ENCODE results near the gene ZBTB47. TPM values are rescaled to one million over a fixed set of nuclear protein-coding genes. Genes with fewer than 3 reads are reported as not detected.

Gene ZBTB47
- total RNA-seq, 5 donors from 2014 or later (not counting 1 experiment from before 2014, with no cell fraction given): 0.53 to 1.2 (median 0.98) TPM

GRCh38 chr3:42712688-42713372 is 59.3 kb downstream of the ZBTB47 start:
- WGBS (ENCODE audit: insufficient coverage): 67% methylated on average over 2 of the region's 5 CpGs
- Histone ChIP-seq H3K27me3 (replicated peaks in 1 of 2; ENCODE audit: control insufficient read depth in 2 of 2, extremely low read depth in 1 of 2, insufficient read depth in 2 of 2, low read length in 1 of 2) (peaks cover 0 to 34% of the 10 kb centered on the region in 2 experiments), H3K9me3 (no peaks in the 10 kb centered on the region), H3K4me3 (ENCODE audit: control insufficient read depth in 1 of 2, extremely low read depth in 1 of 2, low read length in 1 of 2) (no peak overlapping the region), H3K27ac (ENCODE audit: low read length) (no peak overlapping the region), H3K4me1 (ENCODE audit: control insufficient read depth in 1 of 2, extremely low read depth in 1 of 2, insufficient read depth in 2 of 2, low read length in 2 of 2) (no peaks in the 10 kb centered on the region), H3K36me3 (ENCODE audit: control insufficient read depth in 2 of 2, extremely low read depth in 1 of 2, insufficient read depth in 1 of 2, low read length in 1 of 2) (no peaks in the 10 kb centered on the region)
- H3K9me3 Mint-ChIP-seq: no peaks in the 10 kb centered on the region
- H3K27me3 Mint-ChIP-seq: peaks cover 5 to 6% of the 10 kb centered on the region in 2 donors
- peak in 2 of 35 experiments; percentile 9 to 10 for DNase-seq
- H3K4me1 Mint-ChIP-seq: no peaks in the 10 kb centered on the region
- CTCF ChIA-PET: no interaction called here
- H3K4me3 Mint-ChIP-seq: no peak overlapping the region
- POLR2A ChIA-PET: no interaction called here
- H3K36me3 Mint-ChIP-seq: no peaks in the 10 kb centered on the region
- H3K27ac Mint-ChIP-seq: no peak overlapping the region
- no peak for ATAC-seq (replicated peaks in 1 of 4)

GRCh38 chr3:42713747-42714146 is 60.2 kb downstream of the ZBTB47 start:
- H3K36me3 ChIP-seq (ENCODE audit: control insufficient read depth in 2 of 2, extremely low read depth in 1 of 2, insufficient read depth in 1 of 2, low read length in 1 of 2): no peaks in the 10 kb centered on the region
- no peaks in the 10 kb centered on the region for H3K9me3 ChIP-seq
- no peaks in the 10 kb centered on the region for H3K36me3 Mint-ChIP-seq
- ATAC-seq (replicated peaks in 1 of 4): no peak
- no peak overlapping the region for H3K4me3 ChIP-seq (ENCODE audit: control insufficient read depth in 1 of 2, extremely low read depth in 1 of 2, low read length in 1 of 2)
- peaks cover 0 to 26% of the 10 kb centered on the region in 2 experiments for H3K27me3 ChIP-seq (replicated peaks in 1 of 2; ENCODE audit: control insufficient read depth in 2 of 2, extremely low read depth in 1 of 2, insufficient read depth in 2 of 2, low read length in 1 of 2)
- POLR2A ChIA-PET: interaction anchor here in 1 of 2 donors (0.6 kb wide), 1 partner anchor 113 kb away, joined by 3 read pairs; no protein-coding TSS in a partner anchor
- no peak overlapping the region for H3K27ac ChIP-seq (ENCODE audit: low read length)
- no peaks in the 10 kb centered on the region for H3K4me1 Mint-ChIP-seq
- CTCF ChIA-PET: no interaction called here
- H3K27ac Mint-ChIP-seq: no peak overlapping the region
- WGBS (ENCODE audit: insufficient coverage): 80% methylated on average over 1 of the region's 2 CpGs
- H3K9me3 Mint-ChIP-seq: no peaks in the 10 kb centered on the region
- no peaks in the 10 kb centered on the region for H3K4me1 ChIP-seq (ENCODE audit: control insufficient read depth in 1 of 2, extremely low read depth in 1 of 2, insufficient read depth in 2 of 2, low read length in 2 of 2)
- peaks cover 5 to 6% of the 10 kb centered on the region in 2 donors for H3K27me3 Mint-ChIP-seq
- H3K4me3 Mint-ChIP-seq: no peak overlapping the region
- DNase-seq: no peak

- ATAC-seq (replicated peaks in 1 of 4) (no peak), DNase-seq (no peak)
- H3K27me3 ChIP-seq (replicated peaks in 1 of 2; ENCODE audit: control insufficient read depth in 2 of 2, extremely low read depth in 1 of 2, insufficient read depth in 2 of 2, low read length in 1 of 2): peaks cover 0 to 22% of the 10 kb centered on the region in 2 experiments
- 90% methylated on average over 3 of the region's 4 CpGs for WGBS (ENCODE audit: insufficient coverage)
- Mint-ChIP-seq H3K27me3 (peaks cover under 1 to 1% of the 10 kb centered on the region in 2 donors), H3K9me3 (no peaks in the 10 kb centered on the region), H3K4me1 (no peaks in the 10 kb centered on the region), H3K36me3 (no peaks in the 10 kb centered on the region), H3K4me3 (no peak overlapping the region), H3K27ac (no peak overlapping the region)
- no peaks in the 10 kb centered on the region for H3K36me3 ChIP-seq (ENCODE audit: control insufficient read depth in 2 of 2, extremely low read depth in 1 of 2, insufficient read depth in 1 of 2, low read length in 1 of 2)
- H3K4me1 ChIP-seq (ENCODE audit: control insufficient read depth in 1 of 2, extremely low read depth in 1 of 2, insufficient read depth in 2 of 2, low read length in 2 of 2): no peaks in the 10 kb centered on the region
- H3K4me3 ChIP-seq (ENCODE audit: control insufficient read depth in 1 of 2, extremely low read depth in 1 of 2, low read length in 1 of 2): no peak overlapping the region
- ChIA-PET CTCF (no interaction called here), POLR2A (interaction anchor here in 1 of 2 donors (0.6 kb wide), 1 partner anchor 113 kb away, joined by 3 read pairs; no protein-coding TSS in a partner anchor)
- H3K27ac ChIP-seq (ENCODE audit: low read length): no peak overlapping the region
- H3K9me3 ChIP-seq: no peaks in the 10 kb centered on the region
Observed at GRCh38 chr3:42714171-42714852, 60.8 kb downstream of the ZBTB47 start.

Other genes starting within 250 kb of the ZBTB47 start
- not detected for gene LYZL4, start 243.1 kb upstream of the ZBTB47 start, total RNA-seq
- gene VIPR1, start 151.1 kb upstream of the ZBTB47 start, total RNA-seq: 10 to 100 TPM; 68.0 to 92.4 (median 76.1) TPM
- gene SEC22C, start 71.7 kb upstream of the ZBTB47 start, total RNA-seq: 10 to 100 TPM; 50.1 to 71.2 (median 53.6) TPM
- gene SS18L2, start 62.8 kb upstream of the ZBTB47 start, total RNA-seq: 10 to 100 TPM; 33.0 to 52.6 (median 46.4) TPM
- 100 to 1,000 TPM; 185 to 252 (median 209) TPM for gene NKTR, start 53.0 kb upstream of the ZBTB47 start, total RNA-seq
- gene KLHL40, start 31.8 kb downstream of the ZBTB47 start, total RNA-seq: not detected
- not detected for gene HHATL, start 49.1 kb downstream of the ZBTB47 start, total RNA-seq
- gene CCDC13, start 119.6 kb downstream of the ZBTB47 start, total RNA-seq: 1 to 10 TPM in 3 of 5 donors, under 1 TPM in 1, not detected in 1; 0.28 to 2.1 (median 1.3) TPM
- gene HIGD1A, start 150.8 kb downstream of the ZBTB47 start, total RNA-seq: 10 to 100 TPM; 17.3 to 27.8 (median 24.3) TPM
- gene ACKR2, start 155.7 kb downstream of the ZBTB47 start, total RNA-seq: 1 to 10 TPM in 2 of 5 donors, under 1 TPM in 2, not detected in 1; 0.20 to 1.2 (median 0.80) TPM
- gene CYP8B1, start 222.2 kb downstream of the ZBTB47 start, total RNA-seq: under 1 TPM in 3 of 5 donors, not detected in 2; 0.09 to 0.23 (median 0.13) TPM

All from T-cell (primary cell).